WTC11 (cell line): ENCODE data around the gene IQSEC1.

Experiments
- CREB1 ChIP-seq: sonication (generic); formaldehyde crosslinking; IDR thresholded peaks from 2 replicates; pipeline ENCODE4 v1.8.0; 2023; ENCODE audit warnings: mild to moderate bottlenecking, missing genetic modification reagents
- CREM ChIP-seq: sonication (generic); formaldehyde crosslinking; IDR thresholded peaks from 2 replicates; pipeline ENCODE4 v1.8.1; 2022; ENCODE audit warnings: mild to moderate bottlenecking, missing genetic modification reagents, moderate library complexity
- CTCF ChIP-seq: fragments of 200-600 bp; IDR thresholded peaks from 2 replicates; pipeline ENCODE4 v1.8.0; 2022; ENCODE audit warnings: antibody characterized with exemption
- NFYB ChIP-seq: sonication (generic); formaldehyde crosslinking; conservative IDR thresholded peaks from 2 replicates; pipeline ENCODE4 v1.8.0; 2022; ENCODE audit warnings: low read depth, missing genetic modification reagents
- PRRX2 ChIP-seq: fragments of 250-450 bp; sonication (Bioruptor Pico); IDR thresholded peaks from 2 replicates; pipeline ENCODE4 v1.8.0; 2021; ENCODE audit warnings: mild to moderate bottlenecking
- ZNF121 ChIP-seq: sonication (generic); formaldehyde crosslinking; IDR thresholded peaks from 2 replicates; pipeline ENCODE4 v1.8.0; 2023; ENCODE audit warnings: missing genetic modification reagents
- ZNF219 ChIP-seq: sonication (generic); formaldehyde crosslinking; IDR thresholded peaks from 2 replicates; pipeline ENCODE4 v1.8.0; 2023; ENCODE audit warnings: missing genetic modification reagents, mild to moderate bottlenecking, borderline replicate concordance
- TF ChIP-seq, protein P1 (sequence below): sonication (generic); formaldehyde crosslinking; IDR thresholded peaks from 2 replicates; pipeline ENCODE4 v1.8.1; 2023; ENCODE audit warnings: mild to moderate bottlenecking, missing genetic modification reagents, moderate library complexity
- TF ChIP-seq, protein P2 (sequence below): sonication (generic); formaldehyde crosslinking; IDR thresholded peaks from 2 replicates; pipeline ENCODE4 v1.8.1; 2023; ENCODE audit warnings: mild to moderate bottlenecking, missing genetic modification reagents, moderate library complexity

DNA sequence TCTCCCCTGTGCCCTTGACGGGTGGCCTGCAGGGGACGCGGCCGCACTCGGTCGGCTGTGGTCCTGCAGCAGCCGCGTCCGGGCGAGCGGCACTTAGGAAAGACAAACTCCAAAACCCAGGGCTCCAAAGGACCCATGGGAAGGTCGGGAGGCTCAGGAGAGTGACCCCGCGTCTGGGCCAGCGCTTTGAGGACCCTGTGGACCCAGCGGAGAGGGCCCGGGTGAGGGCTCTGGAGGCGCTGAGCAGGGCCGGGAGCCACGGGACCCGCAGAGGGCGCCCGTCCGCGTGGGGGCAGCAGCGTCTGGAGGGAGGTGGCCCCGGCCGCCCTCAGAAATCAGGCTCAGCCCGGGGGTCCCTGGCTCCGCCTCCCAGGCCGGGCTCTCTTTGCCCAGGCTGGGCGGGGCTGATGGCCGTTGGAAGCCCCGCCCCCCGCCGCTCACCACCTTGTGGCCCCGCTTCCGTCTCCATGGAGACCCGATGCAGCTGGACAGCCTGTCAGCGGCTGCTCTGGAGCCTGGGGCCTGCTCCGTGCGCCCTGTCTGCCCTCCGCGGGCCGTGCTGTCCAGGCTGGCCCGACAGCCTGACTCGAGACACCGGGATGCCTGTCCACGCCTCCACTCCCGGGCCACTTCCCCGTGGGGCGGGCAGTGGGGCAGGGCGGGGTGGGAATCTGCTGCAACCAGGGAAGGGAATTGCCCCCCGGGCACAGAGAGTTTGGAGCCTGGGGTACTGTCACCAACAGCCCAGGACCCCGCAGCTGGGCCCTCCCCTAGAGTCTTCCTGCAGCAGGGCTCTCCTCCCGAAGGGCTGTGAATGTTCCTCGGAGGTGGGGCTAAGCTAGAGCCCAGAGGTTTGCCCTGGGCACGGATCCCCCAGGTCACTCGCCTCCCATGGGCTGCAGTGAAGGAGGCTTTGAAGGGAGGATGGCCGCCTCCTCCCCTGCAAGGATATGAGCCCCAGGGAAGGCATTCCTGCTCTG, 197.1 kb downstream of the IQSEC1 start:
- TF ChIP-seq CTCF = no peak; the same call in 1 of the 2 replicates
- TF ChIP-seq ZNF121 (CRISPR knock-in tag) = 0 out of 2 replicates have a peak, but pooled peaks have one; percentile 32
- no peak for TF ChIP-seq PRRX2 (CRISPR knock-in tag)
- no peak for TF ChIP-seq CREB1 (CRISPR knock-in tag)
- TF ChIP-seq CREM (CRISPR knock-in tag) = no peak
- no peak for TF ChIP-seq ZNF219 (CRISPR knock-in tag)
- no peak for TF ChIP-seq NFYB (CRISPR knock-in tag)
- TF ChIP-seq, protein P1, sequence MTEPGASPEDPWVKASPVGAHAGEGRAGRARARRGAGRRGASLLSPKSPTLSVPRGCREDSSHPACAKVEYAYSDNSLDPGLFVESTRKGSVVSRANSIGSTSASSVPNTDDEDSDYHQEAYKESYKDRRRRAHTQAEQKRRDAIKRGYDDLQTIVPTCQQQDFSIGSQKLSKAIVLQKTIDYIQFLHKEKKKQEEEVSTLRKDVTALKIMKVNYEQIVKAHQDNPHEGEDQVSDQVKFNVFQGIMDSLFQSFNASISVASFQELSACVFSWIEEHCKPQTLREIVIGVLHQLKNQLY = no peak
- TF ChIP-seq, protein P2, sequence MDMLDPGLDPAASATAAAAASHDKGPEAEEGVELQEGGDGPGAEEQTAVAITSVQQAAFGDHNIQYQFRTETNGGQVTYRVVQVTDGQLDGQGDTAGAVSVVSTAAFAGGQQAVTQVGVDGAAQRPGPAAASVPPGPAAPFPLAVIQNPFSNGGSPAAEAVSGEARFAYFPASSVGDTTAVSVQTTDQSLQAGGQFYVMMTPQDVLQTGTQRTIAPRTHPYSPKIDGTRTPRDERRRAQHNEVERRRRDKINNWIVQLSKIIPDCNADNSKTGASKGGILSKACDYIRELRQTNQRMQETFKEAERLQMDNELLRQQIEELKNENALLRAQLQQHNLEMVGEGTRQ (CRISPR knock-in tag) = no peak
